Spinal cord (tissue), 10 donors: ENCODE results near the gene NAXD. TPM values are rescaled to one million over a fixed set of nuclear protein-coding genes. Genes with fewer than 3 reads are reported as not detected.

ENCODE experiments used
- DNase-seq, 6 donors: peaks; one replicate each; pipeline versions ENCODE4 v3.0.0 to v3.0.0-alpha.2; 2013 to 2015; ENCODE audit warnings: low spot score in 6 of 6, low read depth in 4 of 6
- H3K27ac ChIP-seq: one replicate; pipeline ENCODE4 v1.5.1; 2013; ENCODE audit warnings: low read depth, low read length, control low read depth
- H3K27me3 ChIP-seq: one replicate; pipeline ENCODE4 v1.6.1; 2013; ENCODE audit warnings: low read length; ENCODE audit not compliant: control insufficient read depth, insufficient read depth
- H3K36me3 ChIP-seq: one replicate; pipeline ENCODE4 v1.6.1; 2013; ENCODE audit warnings: low read length; ENCODE audit not compliant: control insufficient read depth, insufficient read depth
- H3K4me1 ChIP-seq: one replicate; pipeline ENCODE4 v1.6.1; 2013; ENCODE audit warnings: low read length; ENCODE audit not compliant: control insufficient read depth, insufficient read depth
- H3K4me3 ChIP-seq: one replicate; pipeline ENCODE4 v1.5.1; 2013; ENCODE audit warnings: low read depth, low read length, control low read depth
- H3K9me3 ChIP-seq: one replicate; pipeline ENCODE4 v1.6.1; 2013; ENCODE audit warnings: low read length; ENCODE audit not compliant: control insufficient read depth, insufficient read depth
- WGBS: methylation state at CpG from one replicate; pipeline ENCODE4 v1.1.5; 2013; ENCODE audit warnings: missing lambda C conversion rate; ENCODE audit not compliant: insufficient coverage; 5-methylcytosine and 5-hydroxymethylcytosine counted together
- polyA plus RNA-seq, 2 donors: library from polyadenylated mRNA; unstranded; fragments of 120-200 nt; gene quantifications; one replicate each; pipeline ENCODE4 v1.2.1, GENCODE V29; 2013; ENCODE audit not compliant: insufficient read length in 2 of 2
- total RNA-seq, 2 donors: library from RNA; depleted of rRNA in 1 of 2; stranded (reverse); fragments of 120-200 nt in 1 of 2; fragments of >200 nt in 1 of 2; gene quantifications; one replicate each; pipeline versions ENCODE4 v1.2.3 to v1.2.4, GENCODE V29; 2013 to 2014
- donor health status: healthy.

Gene NAXD
- total and polyA plus RNA-seq, 4 donors: 28.1 to 64.9 (median 46.9) TPM

GRCh38 chr13:110635405-110636002, 20.2 kb downstream of the NAXD start:
- Histone ChIP-seq H3K9me3 (no peaks in the 10 kb centered on the region), H3K27me3 (no peaks in the 10 kb centered on the region), H3K36me3 (peaks cover 64% of the 10 kb centered on the region), H3K4me1 (peaks cover 11% of the 10 kb centered on the region), H3K27ac (no peak overlapping the region), H3K4me3 (no peak overlapping the region)
- 86% methylated on average over 15 of the region's 19 CpGs for WGBS
- no peak for DNase-seq

- peaks cover 69% of the 10 kb centered on the region for H3K36me3 ChIP-seq
- no peaks in the 10 kb centered on the region for H3K27me3 ChIP-seq
- no peak for DNase-seq
- no peak overlapping the region for H3K27ac ChIP-seq
- H3K4me3 ChIP-seq: no peak overlapping the region
- H3K4me1 ChIP-seq: peaks cover 16% of the 10 kb centered on the region
- WGBS: 83% methylated on average over 15 of the region's 16 CpGs
- no peaks in the 10 kb centered on the region for H3K9me3 ChIP-seq
Observed at GRCh38 chr13:110636053-110636475, 20.7 kb downstream of the NAXD start.

- no peak for DNase-seq
- H3K36me3 ChIP-seq: peaks cover 76% of the 10 kb centered on the region
- 88% methylated on average over 14 of the region's 14 CpGs for WGBS
Observed at GRCh38 chr13:110636701-110637201, 21.4 kb downstream of the NAXD start.

GRCh38 chr13:110637275-110637674, 21.9 kb downstream of the NAXD start:
- 95% methylated on average over 3 of the region's 6 CpGs for WGBS
- no peaks in the 10 kb centered on the region for H3K27me3 ChIP-seq
- H3K9me3 ChIP-seq: no peaks in the 10 kb centered on the region
- no peak overlapping the region for H3K4me3 ChIP-seq
- H3K27ac ChIP-seq: no peak overlapping the region
- DNase-seq: no peak
- H3K4me1 ChIP-seq: peaks cover 18% of the 10 kb centered on the region
- H3K36me3 ChIP-seq: peaks cover 81% of the 10 kb centered on the region

More at GRCh38 chr13:110636701-110637201, 21.4 kb downstream of the NAXD start:
- H3K27ac ChIP-seq: no peak overlapping the region
- no peak overlapping the region for H3K4me3 ChIP-seq
- H3K9me3 ChIP-seq: no peaks in the 10 kb centered on the region
- peaks cover 18% of the 10 kb centered on the region for H3K4me1 ChIP-seq
- no peaks in the 10 kb centered on the region for H3K27me3 ChIP-seq

- H3K27me3 ChIP-seq: no peaks in the 10 kb centered on the region
- no peak overlapping the region for H3K27ac ChIP-seq
- peaks cover 86% of the 10 kb centered on the region for H3K36me3 ChIP-seq
- no peaks in the 10 kb centered on the region for H3K9me3 ChIP-seq
- WGBS: 88% methylated on average over 6 of the region's 6 CpGs
- no peak overlapping the region for H3K4me3 ChIP-seq
- no peak for DNase-seq
- H3K4me1 ChIP-seq: peaks cover 18% of the 10 kb centered on the region
Observed at GRCh38 chr13:110637747-110638146, 22.4 kb downstream of the NAXD start.

- Histone ChIP-seq H3K4me1 (peaks cover 18% of the 10 kb centered on the region), H3K27ac (no peak overlapping the region), H3K36me3 (peaks cover 90% of the 10 kb centered on the region), H3K9me3 (no peaks in the 10 kb centered on the region), H3K4me3 (no peak overlapping the region), H3K27me3 (no peaks in the 10 kb centered on the region)
- 85% methylated on average over 17 of the region's 23 CpGs for WGBS
- no peak for DNase-seq
Observed at GRCh38 chr13:110638257-110638656, 22.9 kb downstream of the NAXD start.

- Histone ChIP-seq H3K4me1 (peaks cover 18% of the 10 kb centered on the region), H3K36me3 (peaks cover 95% of the 10 kb centered on the region), H3K27me3 (no peaks in the 10 kb centered on the region), H3K9me3 (no peaks in the 10 kb centered on the region), H3K4me3 (no peak overlapping the region), H3K27ac (no peak overlapping the region)
- 96% methylated on average over 36 of the region's 39 CpGs for WGBS
- DNase-seq: no peak
Observed at GRCh38 chr13:110638814-110639806, 23.8 kb downstream of the NAXD start.

GRCh38 chr13:110639935-110640334, 24.6 kb downstream of the NAXD start:
- peaks cover 93% of the 10 kb centered on the region for H3K36me3 ChIP-seq
- 86% methylated on average over 1 of the region's 5 CpGs for WGBS
- no peaks in the 10 kb centered on the region for H3K9me3 ChIP-seq
- H3K27me3 ChIP-seq: no peaks in the 10 kb centered on the region
- H3K4me3 ChIP-seq: no peak overlapping the region
- peaks cover 25% of the 10 kb centered on the region for H3K4me1 ChIP-seq
- DNase-seq: no peak
- no peak overlapping the region for H3K27ac ChIP-seq

- WGBS: 61% methylated on average over 11 of the region's 13 CpGs
- Histone ChIP-seq H3K27ac (no peak overlapping the region), H3K36me3 (peaks cover 93% of the 10 kb centered on the region), H3K9me3 (no peaks in the 10 kb centered on the region), H3K27me3 (no peaks in the 10 kb centered on the region), H3K4me3 (no peak overlapping the region), H3K4me1 (peaks cover 29% of the 10 kb centered on the region)
- no peak for DNase-seq
Observed at GRCh38 chr13:110640591-110641029, 25.3 kb downstream of the NAXD start.
